ENCODE measurements around the gene RANBP2. TPM values are rescaled to one million over a fixed set of nuclear protein-coding genes. Genes with fewer than 3 reads are reported as not detected.
"Not testable (repeated sequence)": the region's sequence is repeated elsewhere in the genome, so short reads cannot be mapped to it uniquely, and the experiment has no call there.

The RANBP2 gene
- total RNA-seq, 1 experiment from 2014 or later, result 69.5 TPM

- H3K9me3 ChIP-seq (ENCODE audit: control insufficient read depth in 1 of 2, insufficient read depth in 1 of 2, low read depth in 1 of 2, low read length in 2 of 2); H3K27me3 ChIP-seq (ENCODE audit: insufficient read depth, low read length); ATAC-seq; CTCF ChIA-PET; H3K4me3 ChIP-seq (replicated peaks in 1 of 2; ENCODE audit: low read depth in 1 of 2, low read length in 2 of 2); H3K9ac ChIP-seq (ENCODE audit: low read length); RAD21 ChIA-PET (ENCODE audit: low non-redundant PET in 1 of 2, low total read pairs in 2 of 2, uncharacterized antibody in 2 of 2, unreplicated experiment in 2 of 2); intact Hi-C loops (cut with micrococcal nuclease); H2AFZ ChIP-seq (ENCODE audit: low read depth, low read length, poor library complexity, severe bottlenecking); H4K20me1 ChIP-seq (ENCODE audit: insufficient read depth); H3K36me3 ChIP-seq (ENCODE audit: control insufficient read depth in 1 of 2, insufficient read depth in 2 of 2, low read length in 2 of 2); DNase-seq (ENCODE audit: low read depth, low spot score); POLR2A ChIA-PET; H3K4me1 ChIP-seq (ENCODE audit: control insufficient read depth in 1 of 2, insufficient read depth in 2 of 2, low read length in 2 of 2); H3K4me2 ChIP-seq (ENCODE audit: low read length); BruUV-seq (replicated peaks); H3K27ac ChIP-seq (ENCODE audit: low read depth, low read length); H3K9me2 ChIP-seq (ENCODE audit: insufficient read depth); H3K79me2 ChIP-seq (ENCODE audit: insufficient read depth, low read length): not testable (repeated sequence)
These were observed 49.0 kb upstream of the RANBP2 start for GRCh38 chr2:108670282-108670681.

GRCh38 chr2:108672200-108672805 is 47.0 kb upstream of the RANBP2 start:
- ATAC-seq; BruUV-seq (replicated peaks); H3K4me3 ChIP-seq (replicated peaks in 1 of 2; ENCODE audit: low read depth in 1 of 2, low read length in 2 of 2); H3K36me3 ChIP-seq (ENCODE audit: control insufficient read depth in 1 of 2, insufficient read depth in 2 of 2, low read length in 2 of 2); H2AFZ ChIP-seq (ENCODE audit: low read depth, low read length, poor library complexity, severe bottlenecking); H3K79me2 ChIP-seq (ENCODE audit: insufficient read depth, low read length); H3K27me3 ChIP-seq (ENCODE audit: insufficient read depth, low read length); H3K4me1 ChIP-seq (ENCODE audit: control insufficient read depth in 1 of 2, insufficient read depth in 2 of 2, low read length in 2 of 2); H3K9me2 ChIP-seq (ENCODE audit: insufficient read depth); intact Hi-C loops (cut with micrococcal nuclease); H3K9ac ChIP-seq (ENCODE audit: low read length); CTCF ChIA-PET; H4K20me1 ChIP-seq (ENCODE audit: insufficient read depth); H3K9me3 ChIP-seq (ENCODE audit: control insufficient read depth in 1 of 2, insufficient read depth in 1 of 2, low read depth in 1 of 2, low read length in 2 of 2); RAD21 ChIA-PET (ENCODE audit: low non-redundant PET in 1 of 2, low total read pairs in 2 of 2, uncharacterized antibody in 2 of 2, unreplicated experiment in 2 of 2); DNase-seq (ENCODE audit: low read depth, low spot score); H3K4me2 ChIP-seq (ENCODE audit: low read length); POLR2A ChIA-PET; H3K27ac ChIP-seq (ENCODE audit: low read depth, low read length): not testable (repeated sequence)

- H3K4me3 ChIP-seq (replicated peaks in 1 of 2; ENCODE audit: low read depth in 1 of 2, low read length in 2 of 2); BruUV-seq (replicated peaks); DNase-seq (ENCODE audit: low read depth, low spot score); intact Hi-C loops (cut with micrococcal nuclease); RAD21 ChIA-PET (ENCODE audit: low non-redundant PET in 1 of 2, low total read pairs in 2 of 2, uncharacterized antibody in 2 of 2, unreplicated experiment in 2 of 2); POLR2A ChIA-PET; H3K9me2 ChIP-seq (ENCODE audit: insufficient read depth); H3K9me3 ChIP-seq (ENCODE audit: control insufficient read depth in 1 of 2, insufficient read depth in 1 of 2, low read depth in 1 of 2, low read length in 2 of 2); ATAC-seq; CTCF ChIA-PET; H3K27me3 ChIP-seq (ENCODE audit: insufficient read depth, low read length); H3K36me3 ChIP-seq (ENCODE audit: control insufficient read depth in 1 of 2, insufficient read depth in 2 of 2, low read length in 2 of 2); H2AFZ ChIP-seq (ENCODE audit: low read depth, low read length, poor library complexity, severe bottlenecking); H3K79me2 ChIP-seq (ENCODE audit: insufficient read depth, low read length); H4K20me1 ChIP-seq (ENCODE audit: insufficient read depth); H3K4me2 ChIP-seq (ENCODE audit: low read length); H3K27ac ChIP-seq (ENCODE audit: low read depth, low read length); H3K4me1 ChIP-seq (ENCODE audit: control insufficient read depth in 1 of 2, insufficient read depth in 2 of 2, low read length in 2 of 2); H3K9ac ChIP-seq (ENCODE audit: low read length): not testable (repeated sequence)
These were observed 42.8 kb upstream of the RANBP2 start for GRCh38 chr2:108676522-108676921.

GRCh38 chr2:108677239-108677744 is 42.0 kb upstream of the RANBP2 start:
- H3K9ac ChIP-seq (ENCODE audit: low read length); RAD21 ChIA-PET (ENCODE audit: low non-redundant PET in 1 of 2, low total read pairs in 2 of 2, uncharacterized antibody in 2 of 2, unreplicated experiment in 2 of 2); CTCF ChIA-PET; H3K4me1 ChIP-seq (ENCODE audit: control insufficient read depth in 1 of 2, insufficient read depth in 2 of 2, low read length in 2 of 2); H3K36me3 ChIP-seq (ENCODE audit: control insufficient read depth in 1 of 2, insufficient read depth in 2 of 2, low read length in 2 of 2); POLR2A ChIA-PET; ATAC-seq; BruUV-seq (replicated peaks); intact Hi-C loops (cut with micrococcal nuclease); H3K4me3 ChIP-seq (replicated peaks in 1 of 2; ENCODE audit: low read depth in 1 of 2, low read length in 2 of 2); H3K27me3 ChIP-seq (ENCODE audit: insufficient read depth, low read length); H2AFZ ChIP-seq (ENCODE audit: low read depth, low read length, poor library complexity, severe bottlenecking); H3K9me3 ChIP-seq (ENCODE audit: control insufficient read depth in 1 of 2, insufficient read depth in 1 of 2, low read depth in 1 of 2, low read length in 2 of 2); H3K79me2 ChIP-seq (ENCODE audit: insufficient read depth, low read length); H3K27ac ChIP-seq (ENCODE audit: low read depth, low read length); H3K4me2 ChIP-seq (ENCODE audit: low read length); H3K9me2 ChIP-seq (ENCODE audit: insufficient read depth); H4K20me1 ChIP-seq (ENCODE audit: insufficient read depth); DNase-seq (ENCODE audit: low read depth, low spot score): not testable (repeated sequence)
